Breast epithelium (tissue), 4 donors: Measurements from ENCODE around the gene ASXL2. TPM values are rescaled to one million over a fixed set of nuclear protein-coding genes. Genes with fewer than 3 reads are reported as not detected.

Experiments
- DNase-seq, 2 donors: peaks; one replicate each; pipeline ENCODE4 v3.0.0-alpha.2; 2019; ENCODE audit warnings: low spot score in 2 of 2
- H3K27ac ChIP-seq, 2 donors: fragments of 200-600 bp; sonication (generic) in 1 of 2; one replicate each; pipeline ENCODE4 v1.5.1; 2016 to 2019; ENCODE audit warnings: mild to moderate bottlenecking in 1 of 2
- H3K27me3 ChIP-seq, 2 donors: fragments of 200-600 bp; sonication (generic) in 1 of 2; one replicate each; pipeline versions ENCODE4 v1.5.1 to v1.6.0; 2017 to 2019; ENCODE audit warnings: control low read depth in 1 of 2, mild to moderate bottlenecking in 1 of 2
- H3K36me3 ChIP-seq: fragments of 200-600 bp; one replicate; pipeline ENCODE4 v1.5.1; 2019
- H3K4me1 ChIP-seq, 2 donors: fragments of 200-600 bp; sonication (generic); one replicate each; pipeline ENCODE4 v1.5.1; 2016 to 2019; ENCODE audit warnings: control low read depth in 1 of 2
- H3K4me3 ChIP-seq, 3 donors: fragments of 200-600 bp; sonication (generic); 1 replicate in 2 of 3; 2 replicates in 1 of 3; pipeline ENCODE4 v1.5.1; 2016 to 2019; ENCODE audit warnings: mild to moderate bottlenecking in 3 of 3, moderate library complexity in 2 of 3
- H3K9me3 ChIP-seq, 2 donors: fragments of 200-600 bp; sonication (generic) in 1 of 2; one replicate each; pipeline ENCODE4 v1.5.1; 2016 to 2019; ENCODE audit warnings: control low read depth in 1 of 2
- POLR2A ChIP-seq: fragments of 450-650 bp; IDR thresholded peaks from one replicate; pipeline ENCODE4 v1.6.1; 2016; ENCODE audit warnings: antibody characterized with exemption, mild to moderate bottlenecking, moderate library complexity
- POLR2AphosphoS5 ChIP-seq, 3 donors: sonication (generic); formaldehyde crosslinking; IDR thresholded peaks; one replicate each; pipeline ENCODE4 v1.6.1; 2017; ENCODE audit warnings: antibody characterized with exemption in 3 of 3
- intact Hi-C: fragments of 100-400 bp; cut with DNase I; formaldehyde crosslinking; loops from one replicate; pipeline ENCODE4 v1.15.1; 2023; ENCODE audit warnings: low total_unique reads
- total RNA-seq, 3 donors: library from RNA; depleted of rRNA; stranded (reverse); fragments of >200 nt; gene quantifications; one replicate each; pipeline ENCODE4 v1.1.0, GENCODE V29; 2016
- TF ChIP-seq, protein P1 (sequence below), 3 donors: fragments of 450-650 bp; IDR thresholded peaks; one replicate each; pipeline ENCODE4 v1.5.1; 2016 to 2017; ENCODE audit warnings: antibody characterized with exemption in 3 of 3, mild to moderate bottlenecking in 3 of 3, moderate library complexity in 3 of 3

Gene ASXL2
- total RNA-seq, 3 donors from 2014 or later, result 16.4 to 18.2 (median 17.4) TPM

DNA sequence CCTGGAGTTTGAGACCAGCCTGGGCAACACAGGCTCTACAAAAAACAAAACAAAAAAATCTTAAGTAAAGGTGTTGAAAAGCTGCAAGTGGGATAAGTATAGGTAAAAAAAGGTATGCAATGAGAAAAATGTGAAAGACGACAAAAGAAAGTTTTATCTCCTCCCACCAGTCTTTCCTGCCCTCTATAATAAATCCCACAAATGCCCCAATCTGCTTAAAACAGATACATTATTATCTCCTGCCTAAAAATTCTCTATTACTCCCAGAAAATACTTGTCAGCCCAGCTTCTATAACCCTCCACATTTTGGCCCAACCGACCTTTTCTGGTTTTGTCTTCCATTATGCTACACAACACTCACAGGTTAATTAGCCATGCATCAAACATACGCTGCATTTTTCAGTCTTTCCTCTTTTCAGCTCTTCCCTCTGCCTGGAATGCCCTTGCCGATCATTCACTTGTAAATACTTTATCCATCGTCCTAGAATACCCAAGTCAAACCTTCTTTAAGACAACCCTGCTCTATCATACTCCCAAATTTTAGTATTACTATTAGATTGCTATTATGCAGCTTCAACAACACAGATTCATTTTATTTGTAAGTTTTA lies 10.8 kb downstream of the ASXL2 start:
- Histone ChIP-seq H3K36me3 (no peaks in the 10 kb centered on the region), H3K27me3 (no peaks in the 10 kb centered on the region), H3K27ac (no peak overlapping the region), H3K4me3 (no peak overlapping the region), H3K9me3 (no peaks in the 10 kb centered on the region), H3K4me1 (no peaks in the 10 kb centered on the region)
- intact Hi-C loops, result no loop called here
- DNase-seq, result no peak
- TF ChIP-seq, protein P1, sequence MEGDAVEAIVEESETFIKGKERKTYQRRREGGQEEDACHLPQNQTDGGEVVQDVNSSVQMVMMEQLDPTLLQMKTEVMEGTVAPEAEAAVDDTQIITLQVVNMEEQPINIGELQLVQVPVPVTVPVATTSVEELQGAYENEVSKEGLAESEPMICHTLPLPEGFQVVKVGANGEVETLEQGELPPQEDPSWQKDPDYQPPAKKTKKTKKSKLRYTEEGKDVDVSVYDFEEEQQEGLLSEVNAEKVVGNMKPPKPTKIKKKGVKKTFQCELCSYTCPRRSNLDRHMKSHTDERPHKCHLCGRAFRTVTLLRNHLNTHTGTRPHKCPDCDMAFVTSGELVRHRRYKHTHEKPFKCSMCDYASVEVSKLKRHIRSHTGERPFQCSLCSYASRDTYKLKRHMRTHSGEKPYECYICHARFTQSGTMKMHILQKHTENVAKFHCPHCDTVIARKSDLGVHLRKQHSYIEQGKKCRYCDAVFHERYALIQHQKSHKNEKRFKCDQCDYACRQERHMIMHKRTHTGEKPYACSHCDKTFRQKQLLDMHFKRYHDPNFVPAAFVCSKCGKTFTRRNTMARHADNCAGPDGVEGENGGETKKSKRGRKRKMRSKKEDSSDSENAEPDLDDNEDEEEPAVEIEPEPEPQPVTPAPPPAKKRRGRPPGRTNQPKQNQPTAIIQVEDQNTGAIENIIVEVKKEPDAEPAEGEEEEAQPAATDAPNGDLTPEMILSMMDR (IDR thresholded peaks at IDR 0.05), result no peak
- TF ChIP-seq POLR2AphosphoS5 (IDR thresholded peaks at IDR 0.05) (no peak), POLR2A (no peak)

DNA sequence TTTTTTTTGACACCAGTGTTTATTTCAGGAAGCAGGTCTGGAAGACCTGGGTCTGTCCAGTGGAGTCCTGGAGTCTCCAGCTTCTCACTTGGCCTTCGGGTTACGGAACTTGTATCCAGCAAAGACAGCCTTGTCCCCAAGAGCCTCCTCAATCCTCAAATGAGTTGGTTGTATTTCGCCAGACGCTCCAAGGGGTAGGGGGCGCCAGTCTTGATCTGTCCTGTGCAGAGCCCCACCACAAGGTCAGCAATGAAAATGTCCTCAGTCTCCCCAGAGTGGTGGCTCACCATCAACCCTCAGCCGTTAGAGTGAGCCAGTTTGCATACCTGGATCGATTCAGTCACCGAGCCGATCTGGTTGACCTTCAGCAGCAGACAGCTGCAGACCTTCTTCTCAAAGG lies 21.9 kb downstream of the ASXL2 start:
- H3K27me3 ChIP-seq, result no peaks in the 10 kb centered on the region

DNA sequence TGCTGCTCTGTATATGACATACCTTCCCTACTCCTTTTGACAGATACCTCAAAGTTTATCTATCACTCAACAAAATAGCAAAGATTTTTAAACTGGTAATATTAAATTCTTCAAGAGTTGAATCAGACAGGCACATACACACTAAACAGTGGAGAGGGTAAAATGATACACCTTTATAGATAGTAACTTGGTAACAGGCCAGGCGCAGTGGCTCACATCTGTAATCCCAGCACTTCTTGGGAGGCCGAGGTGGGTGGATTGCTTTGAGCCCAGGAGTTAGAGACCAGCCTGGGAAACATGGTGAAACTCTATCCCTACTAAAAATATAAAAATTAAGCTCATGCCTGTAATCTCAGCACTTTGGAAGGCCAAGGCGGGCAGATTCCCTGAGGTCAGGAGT lies 23.2 kb downstream of the ASXL2 start:
- TF ChIP-seq, protein P1 (IDR thresholded peaks at IDR 0.05), result no peak
- no peak for TF ChIP-seq POLR2A
- no peak for TF ChIP-seq POLR2AphosphoS5 (IDR thresholded peaks at IDR 0.05)
- H3K4me1 ChIP-seq, result no peaks in the 10 kb centered on the region
- H3K9me3 ChIP-seq, result no peaks in the 10 kb centered on the region
- DNase-seq, result no peak
- no peak overlapping the region for H3K4me3 ChIP-seq
- H3K36me3 ChIP-seq, result no peaks in the 10 kb centered on the region
- H3K27me3 ChIP-seq, result no peaks in the 10 kb centered on the region
- H3K27ac ChIP-seq, result no peak overlapping the region
- intact Hi-C loops, result no loop called here

More for the DNA sequence above, 21.9 kb downstream of the ASXL2 start:
- H3K9me3 ChIP-seq, result no peaks in the 10 kb centered on the region
- intact Hi-C loops, result no loop called here
- H3K4me1 ChIP-seq, result no peaks in the 10 kb centered on the region
- DNase-seq, result no peak
- H3K27ac ChIP-seq, result no peak overlapping the region
- H3K4me3 ChIP-seq, result no peak overlapping the region
- no peak for TF ChIP-seq POLR2A
- no peaks in the 10 kb centered on the region for H3K36me3 ChIP-seq

DNA sequence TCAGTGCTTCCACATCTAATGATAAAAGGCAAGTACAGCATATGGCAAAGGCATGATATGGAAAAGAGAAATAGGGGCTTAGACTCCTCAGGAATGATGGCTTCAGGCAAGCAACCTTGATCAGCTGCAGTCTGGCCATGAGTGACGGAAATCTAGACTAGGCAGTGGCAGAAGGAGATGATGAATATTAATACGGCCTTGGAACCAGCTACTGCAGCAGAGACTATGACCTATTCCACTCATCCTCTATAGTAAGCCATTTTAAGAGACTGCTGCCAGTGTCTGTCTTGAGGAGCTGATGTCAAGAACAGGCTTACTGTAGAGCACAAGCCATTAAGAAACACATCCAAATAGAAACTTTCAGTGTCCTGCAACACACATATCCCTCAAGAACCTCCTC lies 23.7 kb downstream of the ASXL2 start:
- TF ChIP-seq POLR2A (no peak), POLR2AphosphoS5 (IDR thresholded peaks at IDR 0.05) (no peak)
- TF ChIP-seq, protein P1 (IDR thresholded peaks at IDR 0.05), result no peak
- intact Hi-C loops, result no loop called here
- H3K36me3 ChIP-seq, result no peaks in the 10 kb centered on the region
- DNase-seq, result no peak
- H3K9me3 ChIP-seq, result no peaks in the 10 kb centered on the region
- H3K27me3 ChIP-seq, result no peaks in the 10 kb centered on the region
- H3K4me1 ChIP-seq, result no peaks in the 10 kb centered on the region
- no peak overlapping the region for H3K4me3 ChIP-seq
- no peak overlapping the region for H3K27ac ChIP-seq

DNA sequence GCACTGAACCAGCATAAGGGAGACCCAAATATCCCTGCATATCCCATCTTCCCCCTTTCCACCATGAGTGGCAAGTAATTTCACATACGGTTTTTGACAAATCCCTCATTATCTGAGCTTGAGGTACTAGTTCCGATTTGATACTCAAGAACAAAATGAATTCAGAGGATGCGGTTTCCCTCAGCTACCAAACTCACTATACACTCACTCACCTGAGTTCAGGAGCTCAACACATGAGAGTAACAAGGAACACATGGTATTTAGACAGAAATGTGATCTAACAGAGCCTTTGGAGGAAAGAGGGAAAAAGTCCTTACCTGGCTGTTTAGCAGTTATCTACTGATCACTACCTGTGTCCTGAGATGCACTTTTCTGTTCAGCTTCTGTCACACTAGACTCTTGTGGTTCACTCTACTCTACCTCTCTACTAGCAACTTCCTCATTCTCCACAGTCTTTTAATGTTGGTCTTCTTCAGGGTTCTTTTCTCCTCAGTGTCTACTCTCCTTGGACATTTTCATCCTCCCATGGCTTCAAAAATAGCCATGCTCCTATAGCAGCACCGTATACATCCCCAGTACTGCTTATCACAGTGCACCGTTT lies 25.1 kb downstream of the ASXL2 start:
- no peak for DNase-seq
- Histone ChIP-seq H3K27me3 (no peaks in the 10 kb centered on the region), H3K27ac (no peak overlapping the region), H3K36me3 (no peaks in the 10 kb centered on the region), H3K4me3 (no peak overlapping the region), H3K9me3 (no peaks in the 10 kb centered on the region), H3K4me1 (no peaks in the 10 kb centered on the region)
- TF ChIP-seq, protein P1 (IDR thresholded peaks at IDR 0.05), result no peak
- no peak for TF ChIP-seq POLR2AphosphoS5 (IDR thresholded peaks at IDR 0.05)
- TF ChIP-seq POLR2A, result no peak
- intact Hi-C loops, result no loop called here
